SK-N-SH treated with all-trans-retinoic acid at 6 μM for 48 hours (cell line): Measurements from ENCODE around the gene PID1.

Experiments
- ATAC-seq: fragments of 200-7000 bp; cut with Tn5 transposase; 3 replicates; pipeline ENCODE4 v1.9.1; 2020; ENCODE audit warnings: mild to moderate bottlenecking, moderate library complexity
- ARNTL ChIP-seq: fragments of 450-650 bp; formaldehyde crosslinking; IDR thresholded peaks from 2 replicates; pipeline ENCODE4 v1.5.0; 2020; ENCODE audit warnings: low read depth, mild to moderate bottlenecking, moderate library complexity, borderline replicate concordance
- BACH2 ChIP-seq: fragments of 250-450 bp; sonication (Bioruptor Pico); IDR thresholded peaks from 2 replicates; pipeline ENCODE4 v1.9.0; 2021; ENCODE audit warnings: mild to moderate bottlenecking, borderline replicate concordance
- CREB5 ChIP-seq: fragments of 250-450 bp; sonication (Bioruptor Pico); IDR thresholded peaks from 2 replicates; pipeline ENCODE4 v1.5.1; 2020; ENCODE audit warnings: low read depth, mild to moderate bottlenecking, moderate library complexity
- CSDC2 ChIP-seq: fragments of 250-450 bp; sonication (Bioruptor Pico); IDR thresholded peaks from 2 replicates; pipeline ENCODE4 v1.5.0; 2020; ENCODE audit warnings: mild to moderate bottlenecking, moderate library complexity
- CSRNP3 ChIP-seq: fragments of 250-450 bp; sonication (Bioruptor Pico); IDR thresholded peaks from 2 replicates; pipeline ENCODE4 v1.5.1; 2021; ENCODE audit warnings: mild to moderate bottlenecking, moderate library complexity
- ESRRG ChIP-seq: fragments of 250-450 bp; sonication (Bioruptor Pico); IDR thresholded peaks from 2 replicates; pipeline ENCODE4 v1.6.1; 2021; ENCODE audit warnings: mild to moderate bottlenecking
- GLIS3 ChIP-seq: fragments of 250-450 bp; sonication (Bioruptor Pico); IDR thresholded peaks from 2 replicates; pipeline ENCODE4 v1.5.0; 2020; ENCODE audit warnings: mild to moderate bottlenecking, moderate library complexity
- ISL1 ChIP-seq: fragments of 250-450 bp; sonication (Bioruptor Pico); IDR thresholded peaks from 2 replicates; pipeline ENCODE4 v2.1.2; 2022; ENCODE audit warnings: mild to moderate bottlenecking, moderate library complexity
- OSR1 ChIP-seq: fragments of 250-450 bp; sonication (Bioruptor Pico); IDR thresholded peaks from 2 replicates; pipeline ENCODE4 v1.8.0; 2022; ENCODE audit warnings: moderate library complexity, mild to moderate bottlenecking, inconsistent platforms
- PATZ1 ChIP-seq: fragments of 250-450 bp; sonication (Bioruptor Pico); IDR thresholded peaks from 2 replicates; pipeline ENCODE4 v1.8.0; 2020; ENCODE audit warnings: mild to moderate bottlenecking, moderate library complexity, borderline replicate concordance
- PPARA ChIP-seq: fragments of 250-450 bp; sonication (Bioruptor Pico); IDR thresholded peaks from 2 replicates; pipeline ENCODE4 v1.5.0; 2020; ENCODE audit warnings: mild to moderate bottlenecking, borderline replicate concordance
- RARB ChIP-seq: fragments of 250-450 bp; sonication (Bioruptor Pico); IDR thresholded peaks from 2 replicates; pipeline ENCODE4 v1.8.0; 2021; ENCODE audit warnings: mild to moderate bottlenecking, moderate library complexity
- SNAI2 ChIP-seq: fragments of 250-450 bp; sonication (Bioruptor Pico); IDR thresholded peaks from 2 replicates; pipeline ENCODE4 v1.5.0; 2020; ENCODE audit warnings: mild to moderate bottlenecking, moderate library complexity
- TCF4 ChIP-seq: fragments of 250-450 bp; sonication (Bioruptor Pico); IDR thresholded peaks from 2 replicates; pipeline ENCODE4 v1.8.0; 2021; ENCODE audit warnings: mild to moderate bottlenecking, moderate library complexity, borderline replicate concordance
- TOX ChIP-seq: fragments of 250-450 bp; sonication (Bioruptor Pico); IDR thresholded peaks from 2 replicates; pipeline ENCODE4 v1.8.0; 2021; ENCODE audit warnings: mild to moderate bottlenecking, moderate library complexity, borderline replicate concordance
- TSHZ2 ChIP-seq: fragments of 250-450 bp; sonication (Bioruptor Pico); IDR thresholded peaks from 2 replicates; pipeline ENCODE4 v1.5.0; 2020; ENCODE audit warnings: mild to moderate bottlenecking, moderate library complexity
- ZC3H10 ChIP-seq: fragments of 250-450 bp; sonication (Bioruptor Pico); IDR thresholded peaks from 2 replicates; pipeline ENCODE4 v1.5.1; 2021; ENCODE audit warnings: mild to moderate bottlenecking, moderate library complexity
- ZFP3 ChIP-seq: fragments of 250-450 bp; sonication (Bioruptor Pico); IDR thresholded peaks from 2 replicates; pipeline ENCODE4 v1.5.0; 2020; ENCODE audit warnings: mild to moderate bottlenecking, moderate library complexity
- ZFP30 ChIP-seq: fragments of 450-650 bp; formaldehyde crosslinking; IDR thresholded peaks from 2 replicates; pipeline ENCODE4 v1.5.0; 2022; ENCODE audit warnings: mild to moderate bottlenecking, moderate library complexity
- ZNF565 ChIP-seq: fragments of 450-650 bp; formaldehyde crosslinking; conservative IDR thresholded peaks from 2 replicates; pipeline ENCODE4 v1.5.0; 2020; ENCODE audit warnings: low read depth, mild to moderate bottlenecking, moderate library complexity
- ZNF70 ChIP-seq: fragments of 450-650 bp; formaldehyde crosslinking; IDR thresholded peaks from 2 replicates; pipeline ENCODE4 v1.5.0; 2020; ENCODE audit warnings: mild to moderate bottlenecking, moderate library complexity
- ZNF8 ChIP-seq: fragments of 450-650 bp; formaldehyde crosslinking; IDR thresholded peaks from 2 replicates; pipeline ENCODE4 v1.5.0; 2020; ENCODE audit warnings: mild to moderate bottlenecking, moderate library complexity

Gene PID1

GRCh38 chr2:229239021-229239420 is 32.1 kb downstream of the PID1 start:
- no peak for ATAC-seq
- TF ChIP-seq CSRNP3 (CRISPR knock-in tag) (no peak), PATZ1 (CRISPR knock-in tag) (no peak), ZNF8 (CRISPR knock-in tag) (no peak), GLIS3 (CRISPR knock-in tag) (no peak), TSHZ2 (CRISPR knock-in tag) (no peak), OSR1 (CRISPR knock-in tag) (no peak), TCF4 (CRISPR knock-in tag) (no peak), RARB (no peak), ISL1 (CRISPR knock-in tag) (no peak), PPARA (CRISPR knock-in tag) (no peak), BACH2 (CRISPR knock-in tag) (no peak), SNAI2 (CRISPR knock-in tag) (no peak), ZC3H10 (CRISPR knock-in tag) (no peak), CSDC2 (CRISPR knock-in tag) (no peak), ARNTL (CRISPR knock-in tag) (no peak)

- no peak for ATAC-seq
- TF ChIP-seq ESRRG (CRISPR knock-in tag) (no peak), RARB (no peak), ZNF565 (CRISPR knock-in tag) (no peak), ZNF70 (CRISPR knock-in tag) (no peak), PPARA (CRISPR knock-in tag) (no peak), OSR1 (CRISPR knock-in tag) (no peak)
Measured at GRCh38 chr2:229237270-229237669, 33.8 kb downstream of the PID1 start.

GRCh38 chr2:229235131-229235914 is 35.8 kb downstream of the PID1 start:
- ATAC-seq: no peak
- TF ChIP-seq ARNTL (CRISPR knock-in tag): no peak
- TF ChIP-seq SNAI2 (CRISPR knock-in tag): no peak
- TF ChIP-seq RARB: no peak
- TF ChIP-seq TOX (CRISPR knock-in tag): no peak
- no peak for TF ChIP-seq ZFP30
- TF ChIP-seq ZC3H10 (CRISPR knock-in tag): no peak
- TF ChIP-seq ZNF70 (CRISPR knock-in tag): no peak
- TF ChIP-seq CSRNP3 (CRISPR knock-in tag): no peak
- TF ChIP-seq CREB5 (CRISPR knock-in tag): no peak
- no peak for TF ChIP-seq ZFP3
- TF ChIP-seq TCF4 (CRISPR knock-in tag): no peak
- no peak for TF ChIP-seq ZNF565 (CRISPR knock-in tag)
